GM12878 (cell line): ENCODE data around the gene ARL5B. TPM values are rescaled to one million over a fixed set of nuclear protein-coding genes. Genes with fewer than 3 reads are reported as not detected.

Experiments
- ATAC-seq: fragments of 200-7000 bp; cut with Tn5 transposase; 3 replicates; pipeline ENCODE4 v1.9.1; 2020; ENCODE audit warnings: mild to moderate bottlenecking, moderate library complexity
- BruUV-seq: library from RNA; stranded (reverse); fragments of 400-500 nt; replicated peaks from 2 replicates; lab custom pipeline; 2021; lab: Mats Ljungman, UMichigan
- CTCF ChIA-PET: fragments of 300-600 bp; sonication (Branson Sonifier 250); formaldehyde crosslinking; extraction: SDS; loops from one replicate; lab custom pipeline; 2021; ENCODE audit warnings: inconsistent platforms; lab: Yijun Ruan, JAX
- POLR2A ChIA-PET: fragments of 350-600 bp; formaldehyde crosslinking; extraction: SDS; loops from one replicate; lab custom pipeline; 2021; ENCODE audit warnings: inconsistent platforms; lab: Charles Lee
- RAD21 ChIA-PET: fragments of 300-600 bp; sonication (Branson Sonifier 250); formaldehyde crosslinking; loops from one replicate; lab custom pipeline; 2023; ENCODE audit warnings: antibody characterized with exemption; ENCODE audit not compliant: unreplicated experiment; lab: Charles Lee
- SMC1A ChIA-PET: fragments of 300-600 bp; sonication (Branson Sonifier 250); formaldehyde crosslinking; loops from one replicate; lab custom pipeline; 2023; ENCODE audit not compliant: unreplicated experiment, uncharacterized antibody; lab: Charles Lee
- DNase-seq: peaks from one replicate; pipeline ENCODE4 v3.0.0-alpha.2; 2011; ENCODE audit warnings: low read depth, low spot score
- FAIRE-seq: peaks from 3 replicates; lab custom pipeline; 2011; peaks lifted over from hg19 to GRCh38; lab: Jason Lieb, UNC
- H2AFZ ChIP-seq: 2 replicates; pipeline ENCODE4 v1.6.0; 2011; ENCODE audit warnings: low read depth, low read length, control low read depth; ENCODE audit not compliant: control insufficient read depth
- H3K27ac ChIP-seq: 2 replicates; pipeline ENCODE4 v1.5.1; 2011; ENCODE audit warnings: control low read depth; ENCODE audit not compliant: control insufficient read depth, insufficient read depth
- H3K27me3 ChIP-seq, 2 experiments: replicated peaks in 1 of 2; 2 replicates each; pipeline versions ENCODE4 v1.6.0 to v1.6.1; 2011; ENCODE audit warnings: low read length in 1 of 2; ENCODE audit not compliant: control insufficient read depth in 2 of 2, insufficient read depth in 2 of 2
- H3K36me3 ChIP-seq, 2 experiments: 2 replicates each; pipeline ENCODE4 v1.5.1; 2011; ENCODE audit warnings: low read length in 1 of 2; ENCODE audit not compliant: control insufficient read depth in 2 of 2, insufficient read depth in 2 of 2
- H3K4me1 ChIP-seq: 2 replicates; pipeline ENCODE4 v1.6.1; 2011; ENCODE audit warnings: mild to moderate bottlenecking, low read length, moderate library complexity, mixed read lengths; ENCODE audit not compliant: control insufficient read depth, insufficient read depth
- H3K4me2 ChIP-seq: 2 replicates; pipeline ENCODE4 v1.6.0; 2011; ENCODE audit warnings: control low read depth; ENCODE audit not compliant: control insufficient read depth, insufficient read depth
- H3K4me3 ChIP-seq: fragments of 200-600 bp; sonication (generic); 2 replicates; pipeline ENCODE4 v1.5.1; 2016
- H3K79me2 ChIP-seq: 2 replicates; pipeline ENCODE4 v1.6.0; 2011; ENCODE audit warnings: low read length; ENCODE audit not compliant: control insufficient read depth, insufficient read depth
- H3K9ac ChIP-seq: 2 replicates; pipeline ENCODE4 v1.8.0; 2011; ENCODE audit warnings: low read length, control low read depth, mixed read lengths; ENCODE audit not compliant: control insufficient read depth, insufficient read depth
- H3K9me3 ChIP-seq: replicated peaks from 3 replicates; pipeline ENCODE4 v1.5.1; 2011; ENCODE audit warnings: mild to moderate bottlenecking, low read length; ENCODE audit not compliant: control insufficient read depth, insufficient read depth
- H4K20me1 ChIP-seq: 2 replicates; pipeline ENCODE4 v1.6.0; 2011; ENCODE audit not compliant: control insufficient read depth, insufficient read depth
- BHLHE40 ChIP-seq, 2 experiments: fragments of 450-650 bp in 1 of 2; IDR thresholded peaks; 2 replicates each; pipeline ENCODE4 v1.6.1; 2011 to 2017; ENCODE audit warnings: low read depth in 2 of 2, borderline replicate concordance in 1 of 2, improper control_type of control experiment in 1 of 2, low read length in 1 of 2, mild to moderate bottlenecking in 1 of 2
- HDAC2 ChIP-seq: fragments of 200-600 bp; sonication (generic); IDR thresholded peaks from 2 replicates; pipeline ENCODE4 v1.6.1; 2017
- RELB ChIP-seq: fragments of 450-650 bp; IDR thresholded peaks from 2 replicates; pipeline ENCODE4 v1.6.1; 2017; ENCODE audit warnings: low read depth, mild to moderate bottlenecking, moderate library complexity
- RFX5 ChIP-seq: IDR thresholded peaks from 2 replicates; pipeline ENCODE4 v1.6.1; 2011; ENCODE audit warnings: low read depth, low read length, improper control_type of control experiment
- WGBS: methylation state at CpG from one replicate; pipeline ENCODE4 v1.1.6; 2016; ENCODE audit warnings: low lambda C conversion rate; ENCODE audit not compliant: insufficient replicate concordance, insufficient coverage; ENCODE audit errors: missing lambda C conversion rate; 5-methylcytosine and 5-hydroxymethylcytosine counted together
- in situ Hi-C: fragments of 300-500 bp; cut with MboI; formaldehyde crosslinking; loops from 9 replicates; pipeline ENCODE4 v1.14.3; 2018; ENCODE audit warnings: mixed read lengths
- intact Hi-C: fragments of 100-400 bp; cut with micrococcal nuclease; formaldehyde crosslinking; loops from one replicate; pipeline ENCODE4 v1.14.2; 2022; ENCODE audit not compliant: unreplicated experiment
- polyA plus RNA-seq, 11 experiments: library from polyadenylated mRNA; depleted of rRNA in 4 of 11; unstranded in 6 of 11; stranded (reverse) in 5 of 11; fragments of >200 nt; fragmentation: Nextera tagmentation in 4 of 11; fragmentation: Illumina TruSeq in 1 of 11; extraction: Ambion mirVana in 4 of 11; extraction: Trizol in 1 of 11; gene quantifications; 1 replicate in 1 of 11; 2 replicates in 10 of 11; pipeline versions ENCODE4 v1.2.1 to v1.2.3, GENCODE V29; 2011 to 2016; ENCODE audit warnings: inconsistent platforms in 2 of 11, missing spikeins in 2 of 11, low read depth in 1 of 11
- total RNA-seq, 4 experiments: library from RNA; depleted of rRNA in 3 of 4; stranded (reverse); fragments of >200 nt in 3 of 4; fragmentation: Illumina TruSeq in 1 of 4; extraction: Trizol in 1 of 4; gene quantifications; 2 replicates each; pipeline versions ENCODE4 v1.2.1 to v1.2.3, GENCODE V29; 2013 to 2021
- TF ChIP-seq, protein P1 (sequence below): fragments of 450-650 bp; IDR thresholded peaks from 2 replicates; pipeline ENCODE4 v1.6.1; 2017; ENCODE audit warnings: mild to moderate bottlenecking, moderate library complexity

Gene ARL5B
- total and polyA plus RNA-seq, 10 of the 15 experiments (the other 5 are each of a cell fraction or from before 2014, with no cell fraction given): 2.5 to 20.7 (median 9.1) TPM

DNA sequence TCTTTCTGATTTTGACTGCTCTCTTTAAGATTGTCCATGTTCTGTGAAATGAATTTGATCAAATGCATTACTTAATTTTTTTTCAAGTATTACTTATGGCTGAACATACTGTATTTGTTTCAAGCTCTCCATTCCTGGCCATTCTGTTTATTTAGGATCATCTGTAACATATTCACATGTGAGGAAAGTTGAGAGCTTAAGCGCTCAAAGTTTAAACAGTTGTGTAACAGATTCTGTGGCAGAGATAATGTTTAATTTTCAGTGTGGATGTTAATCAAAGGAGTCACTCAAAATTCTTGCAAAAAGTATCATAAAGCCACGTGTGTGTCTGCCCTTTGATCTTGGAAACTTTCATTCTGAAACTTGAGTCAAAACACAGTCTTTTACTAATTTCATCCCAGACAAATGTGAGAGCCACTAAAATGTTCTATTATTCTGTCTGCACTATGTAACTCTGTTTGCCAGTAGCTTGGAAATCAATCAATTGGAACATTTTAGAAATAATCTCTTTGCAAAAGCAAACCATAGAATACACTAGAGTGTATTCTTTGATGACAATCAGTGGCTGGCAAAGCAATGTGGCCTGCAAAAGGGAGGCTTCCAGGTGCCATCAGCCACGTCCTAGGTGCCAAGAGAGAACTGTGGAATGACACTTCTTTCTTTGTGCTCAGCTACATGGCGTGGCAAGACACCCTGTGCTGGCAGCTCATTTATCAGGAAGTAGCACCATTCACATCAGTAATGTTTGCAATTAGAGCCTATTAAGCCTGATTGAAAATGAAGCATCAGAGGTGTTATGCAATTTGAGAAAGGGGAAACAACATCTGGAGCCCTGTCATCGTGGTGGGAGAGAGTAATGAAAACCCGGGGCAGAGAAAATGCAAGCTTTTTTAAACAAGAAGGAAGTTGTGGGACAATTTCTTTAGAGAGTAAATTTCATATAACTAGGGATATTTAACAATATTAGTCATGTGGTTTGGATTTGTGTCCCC lies 40.9 kb downstream of the ARL5B start (continued):
- TF ChIP-seq RELB (no peak), RFX5 (no peak)

- ChIA-PET SMC1A (interaction anchor here (0.9 kb wide), 1 partner anchor 8 kb away, joined by 3 read pairs; no protein-coding TSS in a partner anchor), CTCF (interaction anchor here (0.7 to 1.2 kb wide), 3 partner anchors 14 to 504 kb away, joined by 3 to 4 read pairs (median 3); no protein-coding TSS in a partner anchor), POLR2A (interaction anchor here (0.7 kb wide), 1 partner anchor 372 kb away, joined by 7 read pairs; no protein-coding TSS in a partner anchor), RAD21 (no interaction called here)
- H3K4me2 ChIP-seq: no peak overlapping the region
- TF ChIP-seq, protein P1, sequence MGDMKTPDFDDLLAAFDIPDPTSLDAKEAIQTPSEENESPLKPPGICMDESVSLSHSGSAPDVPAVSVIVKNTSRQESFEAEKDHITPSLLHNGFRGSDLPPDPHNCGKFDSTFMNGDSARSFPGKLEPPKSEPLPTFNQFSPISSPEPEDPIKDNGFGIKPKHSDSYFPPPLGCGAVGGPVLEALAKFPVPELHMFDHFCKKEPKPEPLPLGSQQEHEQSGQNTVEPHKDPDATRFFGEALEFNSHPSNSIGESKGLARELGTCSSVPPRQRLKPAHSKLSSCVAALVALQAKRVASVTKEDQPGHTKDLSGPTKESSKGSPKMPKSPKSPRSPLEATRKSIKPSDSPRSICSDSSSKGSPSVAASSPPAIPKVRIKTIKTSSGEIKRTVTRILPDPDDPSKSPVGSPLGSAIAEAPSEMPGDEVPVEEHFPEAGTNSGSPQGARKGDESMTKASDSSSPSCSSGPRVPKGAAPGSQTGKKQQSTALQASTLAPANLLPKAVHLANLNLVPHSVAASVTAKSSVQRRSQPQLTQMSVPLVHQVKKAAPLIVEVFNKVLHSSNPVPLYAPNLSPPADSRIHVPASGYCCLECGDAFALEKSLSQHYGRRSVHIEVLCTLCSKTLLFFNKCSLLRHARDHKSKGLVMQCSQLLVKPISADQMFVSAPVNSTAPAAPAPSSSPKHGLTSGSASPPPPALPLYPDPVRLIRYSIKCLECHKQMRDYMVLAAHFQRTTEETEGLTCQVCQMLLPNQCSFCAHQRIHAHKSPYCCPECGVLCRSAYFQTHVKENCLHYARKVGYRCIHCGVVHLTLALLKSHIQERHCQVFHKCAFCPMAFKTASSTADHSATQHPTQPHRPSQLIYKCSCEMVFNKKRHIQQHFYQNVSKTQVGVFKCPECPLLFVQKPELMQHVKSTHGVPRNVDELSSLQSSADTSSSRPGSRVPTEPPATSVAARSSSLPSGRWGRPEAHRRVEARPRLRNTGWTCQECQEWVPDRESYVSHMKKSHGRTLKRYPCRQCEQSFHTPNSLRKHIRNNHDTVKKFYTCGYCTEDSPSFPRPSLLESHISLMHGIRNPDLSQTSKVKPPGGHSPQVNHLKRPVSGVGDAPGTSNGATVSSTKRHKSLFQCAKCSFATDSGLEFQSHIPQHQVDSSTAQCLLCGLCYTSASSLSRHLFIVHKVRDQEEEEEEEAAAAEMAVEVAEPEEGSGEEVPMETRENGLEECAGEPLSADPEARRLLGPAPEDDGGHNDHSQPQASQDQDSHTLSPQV: no peak
- TF ChIP-seq BHLHE40 (IDR thresholded peaks at IDR 0.05; ENCODE audit: borderline replicate concordance in 1 of 2, low read depth in 2 of 2, low read length in 1 of 2): no peak
- no peak for TF ChIP-seq HDAC2
- no peaks in the 10 kb centered on the region for H4K20me1 ChIP-seq
- no TSS peak for BruUV-seq
- no peak overlapping the region for H3K9ac ChIP-seq
- no peaks in the 10 kb centered on the region for H3K27me3 ChIP-seq
- H3K79me2 ChIP-seq: no peaks in the 10 kb centered on the region
- FAIRE-seq (no peak), DNase-seq (no peak), ATAC-seq (no peak)
- no peak overlapping the region for H3K27ac ChIP-seq
- in situ Hi-C loops: no loop called here
- 17% methylated on average over 5 of the region's 5 CpGs for WGBS
- no peaks in the 10 kb centered on the region for H3K36me3 ChIP-seq
- intact Hi-C loops: no loop called here
- no peak overlapping the region for H3K4me3 ChIP-seq
- no peak overlapping the region for H2AFZ ChIP-seq
- H3K4me1 ChIP-seq: no peaks in the 10 kb centered on the region
- no peaks in the 10 kb centered on the region for H3K9me3 ChIP-seq
Measured at GRCh38 chr10:18703521-18703920, 44.3 kb downstream of the ARL5B start.
